B cell (primary cell): Measurements from ENCODE around the gene ABCC1. TPM values are rescaled to one million over a fixed set of nuclear protein-coding genes. Genes with fewer than 3 reads are reported as not detected.

ENCODE experiments used
- ATAC-seq: fragments of 200-7000 bp; cut with Tn5 transposase; one replicate; pipeline ENCODE4 v1.10.0; 2021; ENCODE audit warnings: low read depth, mild to moderate bottlenecking, moderate number of reproducible peaks, moderate library complexity
- CTCF ChIA-PET: fragments of 350-600 bp; sonication (Branson Sonifier 250); formaldehyde crosslinking; loops from one replicate; lab custom pipeline; 2021; ENCODE audit warnings: antibody characterized with exemption, inconsistent platforms; lab: Charles Lee
- POLR2A ChIA-PET: fragments of 350-600 bp; sonication (Branson Sonifier 250); formaldehyde crosslinking; loops from one replicate; lab custom pipeline; 2021; ENCODE audit warnings: antibody characterized with exemption; lab: Charles Lee
- DNase-seq: peaks from one replicate; pipeline ENCODE4 v3.0.0; 2013
- H2AFZ ChIP-seq: 2 replicates; pipeline ENCODE4 v1.6.1; 2012; ENCODE audit warnings: mild to moderate bottlenecking, low read depth, low read length; ENCODE audit not compliant: insufficient read depth, poor library complexity, severe bottlenecking
- H3K27ac ChIP-seq, 2 donors: 1 replicate in 1 of 2; 2 replicates in 1 of 2; pipeline ENCODE4 v1.5.1; 2012 to 2013; ENCODE audit warnings: low read length in 2 of 2, mild to moderate bottlenecking in 2 of 2, moderate library complexity in 1 of 2
- H3K27me3 ChIP-seq, 4 experiments: fragments of 200-600 bp in 1 of 4; sonication (generic) in 1 of 4; replicated peaks in 1 of 4; 1 replicate in 2 of 4; 2 replicates in 2 of 4; pipeline versions ENCODE4 v1.6.1 to v1.7.0; 2013 to 2016; ENCODE audit warnings: low read length in 3 of 4, mild to moderate bottlenecking in 2 of 4, mixed read lengths in 1 of 4, moderate library complexity in 1 of 4; ENCODE audit not compliant: insufficient read depth in 4 of 4, control insufficient read depth in 3 of 4; ENCODE audit errors: control extremely low read depth in 1 of 4
- H3K36me3 ChIP-seq, 2 experiments: replicated peaks in 1 of 2; 1 replicate in 1 of 2; 2 replicates in 1 of 2; pipeline versions ENCODE4 v1.6.1 to v1.7.1; 2013; ENCODE audit warnings: low read length in 1 of 2; ENCODE audit not compliant: insufficient read depth in 2 of 2, control insufficient read depth in 1 of 2; ENCODE audit errors: control extremely low read depth in 1 of 2, extremely low read depth in 1 of 2
- H3K4me1 ChIP-seq, 2 donors: fragments of 200-600 bp in 1 of 2; sonication (generic) in 1 of 2; 1 replicate in 1 of 2; 2 replicates in 1 of 2; pipeline versions ENCODE4 v1.5.1 to v1.6.1; 2013 to 2017; ENCODE audit warnings: low read length in 2 of 2; ENCODE audit not compliant: control insufficient read depth in 2 of 2, insufficient read depth in 2 of 2
- H3K4me2 ChIP-seq: replicated peaks from 2 replicates; pipeline ENCODE3; 2012; ENCODE audit warnings: mild to moderate bottlenecking, low read depth, low read length; ENCODE audit not compliant: poor library complexity, severe bottlenecking
- H3K4me3 ChIP-seq, 5 experiments: fragments of 200-600 bp in 1 of 5; sonication (generic) in 1 of 5; 1 replicate in 3 of 5; 2 replicates in 2 of 5; pipeline versions ENCODE4 v1.5.1 to v1.7.0; 2011 to 2016; ENCODE audit warnings: low read length in 4 of 5, mild to moderate bottlenecking in 4 of 5, low read depth in 2 of 5, control low read depth in 1 of 5, moderate library complexity in 1 of 5; ENCODE audit not compliant: insufficient read depth in 1 of 5; ENCODE audit errors: control extremely low read depth in 1 of 5, extremely low read depth in 1 of 5
- H3K79me2 ChIP-seq: fragments of 200-600 bp; sonication (generic); one replicate; pipeline ENCODE4 v1.6.0; 2016; ENCODE audit warnings: low read length; ENCODE audit not compliant: control insufficient read depth, insufficient read depth
- H3K9ac ChIP-seq: fragments of 200-600 bp; sonication (generic); 2 replicates; pipeline ENCODE4 v1.6.1; 2017; ENCODE audit warnings: mild to moderate bottlenecking, low read length, moderate library complexity
- H3K9me3 ChIP-seq, 3 donors: one replicate each; pipeline versions ENCODE4 v1.6.1 to v1.7.1; 2013; ENCODE audit warnings: low read length in 2 of 3; ENCODE audit not compliant: control insufficient read depth in 2 of 3, insufficient read depth in 1 of 3; ENCODE audit errors: control extremely low read depth in 1 of 3
- H4K20me1 ChIP-seq: 2 replicates; pipeline ENCODE4 v1.6.0; 2012; ENCODE audit warnings: mild to moderate bottlenecking, low read length; ENCODE audit not compliant: insufficient read depth, control insufficient read depth, poor library complexity, severe bottlenecking
- H3K27ac Mint-ChIP-seq: one replicate; pipeline ENCODE4 v1.8.0; 2021; ENCODE audit warnings: mixed read lengths
- H3K27me3 Mint-ChIP-seq: one replicate; pipeline ENCODE4 v1.8.0; 2021; ENCODE audit warnings: mixed read lengths
- H3K4me1 Mint-ChIP-seq: one replicate; pipeline ENCODE4 v1.8.0; 2021; ENCODE audit warnings: mixed read lengths
- H3K4me3 Mint-ChIP-seq: one replicate; pipeline ENCODE4 v1.8.0; 2021; ENCODE audit warnings: mixed read lengths
- H3K9me3 Mint-ChIP-seq: one replicate; pipeline ENCODE4 v1.8.0; 2022; ENCODE audit warnings: mixed read lengths; ENCODE audit not compliant: insufficient read depth
- EZH2 ChIP-seq: IDR thresholded peaks from 2 replicates; pipeline ENCODE4 v1.6.1; 2012; ENCODE audit warnings: borderline replicate concordance, low read depth, mild to moderate bottlenecking, moderate library complexity, low read length; ENCODE audit not compliant: insufficient read depth, poor library complexity, severe bottlenecking
- WGBS: methylation state at CpG from one replicate; pipeline ENCODE4 v1.1.5; 2013; ENCODE audit warnings: missing lambda C conversion rate; ENCODE audit not compliant: insufficient coverage; 5-methylcytosine and 5-hydroxymethylcytosine counted together
- intact Hi-C: fragments of 100-400 bp; cut with micrococcal nuclease; formaldehyde crosslinking; loops from one replicate; pipeline ENCODE4 v1.10.0; 2022
- polyA plus RNA-seq: library from polyadenylated mRNA; depleted of rRNA; stranded (reverse); fragments of >200 nt; gene quantifications from 2 replicates; pipeline ENCODE4 v1.2.3, GENCODE V29; 2012
- total RNA-seq, 2 donors: library from RNA; stranded (reverse); fragments of 120-200 nt in 1 of 2; gene quantifications; 1 replicate in 1 of 2; 2 replicates in 1 of 2; pipeline versions ENCODE4 v1.2.3 to v1.2.4, GENCODE V29; 2013 to 2022
- TF ChIP-seq, protein P1 (sequence below): fragments of 200-600 bp; IDR thresholded peaks from one replicate; pipeline ENCODE4 v1.8.0; 2022; ENCODE audit warnings: antibody characterized with exemption, mild to moderate bottlenecking

Gene ABCC1
- total and polyA plus RNA-seq, 2 donors (not counting 1 experiment from before 2014, with no cell fraction given), result 21.8 to 73.0 TPM

DNA sequence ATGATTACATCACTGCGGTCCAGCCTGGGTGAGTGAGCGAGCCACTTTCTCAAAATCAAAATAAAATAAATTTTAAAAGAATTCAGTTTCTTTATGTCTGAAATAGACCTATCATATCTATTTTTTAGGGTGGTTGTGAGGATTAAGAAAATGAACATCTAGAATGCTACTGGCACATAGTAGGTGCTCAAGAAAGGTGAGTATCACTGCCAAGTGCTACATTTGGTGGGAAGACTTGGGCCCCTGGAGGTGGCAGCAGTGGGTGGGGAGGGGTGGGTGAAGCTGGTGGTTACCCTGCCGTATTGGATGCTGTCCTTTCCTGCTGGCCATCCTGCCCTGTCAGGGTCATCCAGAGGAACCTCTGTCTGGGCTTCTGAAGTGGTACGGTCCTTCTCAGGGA is 223.6 kb downstream of the ABCC1 start:
- H3K4me1 ChIP-seq, result no peaks in the 10 kb centered on the region
- H3K27ac Mint-ChIP-seq, result no peak overlapping the region
- WGBS, result 100% methylated on average over 2 of the region's 4 CpGs

DNA sequence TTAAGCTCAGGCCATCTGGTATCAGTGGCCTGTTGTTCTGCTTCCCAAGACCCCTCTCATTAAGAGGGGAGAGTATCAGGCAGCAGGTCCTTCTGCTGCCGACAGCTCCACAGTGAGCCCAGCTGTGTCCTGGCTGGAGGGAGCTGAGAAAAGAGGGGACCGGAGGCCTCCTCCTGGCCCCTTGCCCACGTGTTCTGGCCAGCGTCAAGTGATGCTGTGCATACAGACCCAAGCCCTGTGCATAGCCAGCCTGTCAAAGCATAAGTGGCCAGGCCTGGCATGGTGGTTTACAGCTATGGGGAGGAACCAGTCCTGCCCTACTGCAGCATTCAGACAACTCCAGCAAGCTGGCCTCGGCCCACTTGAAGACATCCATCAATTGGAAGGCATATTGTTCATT is 225.9 kb downstream of the ABCC1 start:
- no peaks in the 10 kb centered on the region for H4K20me1 ChIP-seq
- H3K4me1 ChIP-seq, result no peaks in the 10 kb centered on the region
- no peak overlapping the region for H3K4me3 Mint-ChIP-seq
- no peak for TF ChIP-seq EZH2
- TF ChIP-seq, protein P1, sequence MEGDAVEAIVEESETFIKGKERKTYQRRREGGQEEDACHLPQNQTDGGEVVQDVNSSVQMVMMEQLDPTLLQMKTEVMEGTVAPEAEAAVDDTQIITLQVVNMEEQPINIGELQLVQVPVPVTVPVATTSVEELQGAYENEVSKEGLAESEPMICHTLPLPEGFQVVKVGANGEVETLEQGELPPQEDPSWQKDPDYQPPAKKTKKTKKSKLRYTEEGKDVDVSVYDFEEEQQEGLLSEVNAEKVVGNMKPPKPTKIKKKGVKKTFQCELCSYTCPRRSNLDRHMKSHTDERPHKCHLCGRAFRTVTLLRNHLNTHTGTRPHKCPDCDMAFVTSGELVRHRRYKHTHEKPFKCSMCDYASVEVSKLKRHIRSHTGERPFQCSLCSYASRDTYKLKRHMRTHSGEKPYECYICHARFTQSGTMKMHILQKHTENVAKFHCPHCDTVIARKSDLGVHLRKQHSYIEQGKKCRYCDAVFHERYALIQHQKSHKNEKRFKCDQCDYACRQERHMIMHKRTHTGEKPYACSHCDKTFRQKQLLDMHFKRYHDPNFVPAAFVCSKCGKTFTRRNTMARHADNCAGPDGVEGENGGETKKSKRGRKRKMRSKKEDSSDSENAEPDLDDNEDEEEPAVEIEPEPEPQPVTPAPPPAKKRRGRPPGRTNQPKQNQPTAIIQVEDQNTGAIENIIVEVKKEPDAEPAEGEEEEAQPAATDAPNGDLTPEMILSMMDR, result no peak
- intact Hi-C loops, result no loop called here
- H3K4me3 ChIP-seq, result no peak overlapping the region
- no peak overlapping the region for H3K9ac ChIP-seq
- H3K9me3 Mint-ChIP-seq, result no peaks in the 10 kb centered on the region
- no peak for ATAC-seq
- H3K27ac Mint-ChIP-seq, result no peak overlapping the region
- no peaks in the 10 kb centered on the region for H3K4me1 Mint-ChIP-seq
- H3K27me3 ChIP-seq, result no peaks in the 10 kb centered on the region
- no peaks in the 10 kb centered on the region for H3K79me2 ChIP-seq
- no peak overlapping the region for H3K4me2 ChIP-seq
- no peak overlapping the region for H3K27ac ChIP-seq
- 95% methylated on average over 4 of the region's 5 CpGs for WGBS
- H2AFZ ChIP-seq, result no peak overlapping the region
- no peaks in the 10 kb centered on the region for H3K36me3 ChIP-seq
- H3K27me3 Mint-ChIP-seq, result peaks cover 4% of the 10 kb centered on the region
- ChIA-PET POLR2A (interaction anchor here (0.7 kb wide), 1 partner anchor 13 kb away, joined by 3 read pairs; no protein-coding TSS in a partner anchor), CTCF (no interaction called here)
- peaks cover 0 to 10% (median 2%) of the 10 kb centered on the region in 3 donors for H3K9me3 ChIP-seq
- DNase-seq, result no peak

More for the DNA sequence above, 223.6 kb downstream of the ABCC1 start:
- Histone ChIP-seq H3K36me3 (no peaks in the 10 kb centered on the region), H4K20me1 (no peaks in the 10 kb centered on the region), H3K79me2 (no peaks in the 10 kb centered on the region), H3K9ac (no peak overlapping the region), H3K27ac (no peak overlapping the region), H2AFZ (no peak overlapping the region), H3K27me3 (no peaks in the 10 kb centered on the region), H3K9me3 (peaks cover 0 to 7% (median 2%) of the 10 kb centered on the region in 3 donors), H3K4me3 (no peak overlapping the region), H3K4me2 (no peak overlapping the region)
- ChIA-PET CTCF (no interaction called here), POLR2A (no interaction called here)
- H3K4me1 Mint-ChIP-seq, result no peaks in the 10 kb centered on the region
- DNase-seq (no peak), ATAC-seq (no peak)
- no peaks in the 10 kb centered on the region for H3K27me3 Mint-ChIP-seq
- TF ChIP-seq, protein P1, result no peak
- no peak for TF ChIP-seq EZH2
- H3K9me3 Mint-ChIP-seq, result no peaks in the 10 kb centered on the region
- H3K4me3 Mint-ChIP-seq, result no peak overlapping the region
- intact Hi-C loops, result no loop called here
